DOHH2 (cell line): Measurements from ENCODE around the gene TGFBR3L.

Source experiments
- H3F3A ChIP-seq: fragments of 200-600 bp; sonication (generic), shearing (Covaris generic); 2 replicates; pipeline ENCODE4 v1.6.0; 2016; ENCODE audit warnings: antibody characterized with exemption, mild to moderate bottlenecking; ENCODE audit not compliant: control insufficient read depth, insufficient read depth
- H3K27ac ChIP-seq: fragments of 200-600 bp; sonication (generic); 2 replicates; pipeline ENCODE4 v1.5.1; 2014; ENCODE audit warnings: low read depth, mild to moderate bottlenecking, low read length, moderate library complexity
- H3K27me3 ChIP-seq: fragments of 200-600 bp; sonication (generic); 2 replicates; pipeline ENCODE4 v1.6.1; 2014; ENCODE audit warnings: mild to moderate bottlenecking, low read length, mixed read lengths; ENCODE audit not compliant: control insufficient read depth
- H3K36me3 ChIP-seq: fragments of 200-600 bp; sonication (generic); 2 replicates; pipeline ENCODE4 v1.6.1; 2014; ENCODE audit warnings: mild to moderate bottlenecking, low read length, moderate library complexity, mixed read lengths; ENCODE audit not compliant: control insufficient read depth
- H3K4me1 ChIP-seq: fragments of 200-600 bp; sonication (generic); 2 replicates; pipeline ENCODE4 v1.6.1; 2014; ENCODE audit warnings: mild to moderate bottlenecking, low read length, mixed read lengths; ENCODE audit not compliant: control insufficient read depth
- H3K4me2 ChIP-seq: fragments of 200-600 bp; sonication (generic); 2 replicates; pipeline ENCODE4 v1.6.0; 2014; ENCODE audit warnings: mild to moderate bottlenecking, low read length, moderate library complexity
- H3K4me3 ChIP-seq: fragments of 200-600 bp; sonication (generic); 2 replicates; pipeline ENCODE4 v1.5.1; 2014; ENCODE audit warnings: mild to moderate bottlenecking, low read length, mixed read lengths
- H3K79me2 ChIP-seq: fragments of 200-600 bp; sonication (generic); 2 replicates; pipeline ENCODE4 v1.6.1; 2014; ENCODE audit warnings: mild to moderate bottlenecking, low read length, mixed read lengths; ENCODE audit not compliant: control insufficient read depth
- H3K9me2 ChIP-seq: fragments of 200-600 bp; sonication (generic); replicated peaks from 2 replicates; pipeline ENCODE4 v1.6.1; 2014; ENCODE audit warnings: mild to moderate bottlenecking, low read length, mixed read lengths; ENCODE audit not compliant: control insufficient read depth
- H3K9me3 ChIP-seq: fragments of 200-600 bp; sonication (generic); 2 replicates; pipeline ENCODE4 v1.6.1; 2014; ENCODE audit warnings: antibody characterized with exemption, low read length, mixed read lengths; ENCODE audit not compliant: control insufficient read depth, insufficient read depth
- H4K20me1 ChIP-seq: fragments of 200-600 bp; sonication (generic); 2 replicates; pipeline ENCODE4 v1.6.0; 2014; ENCODE audit warnings: low read depth, mild to moderate bottlenecking, antibody characterized with exemption, low read length, moderate library complexity; ENCODE audit not compliant: control insufficient read depth, insufficient read depth
- CTCF ChIP-seq: fragments of 200-600 bp; sonication (generic); IDR thresholded peaks from one replicate; pipeline ENCODE4 v1.5.1; 2014; ENCODE audit warnings: antibody characterized with exemption, mild to moderate bottlenecking, low read depth, low read length; ENCODE audit not compliant: poor library complexity, severe bottlenecking
- EZH2phosphoT487 ChIP-seq: fragments of 200-600 bp; sonication (generic); IDR thresholded peaks from 2 replicates; pipeline ENCODE4 v1.6.1; 2017; ENCODE audit warnings: borderline replicate concordance, mild to moderate bottlenecking, antibody characterized with exemption, low read length, moderate library complexity, mixed read lengths

TGFBR3L gene

GRCh38 chr19:7934766-7935165 is 20.1 kb downstream of the TGFBR3L start:
- peaks cover 81% of the 10 kb centered on the region for H3K36me3 ChIP-seq
- H3K4me2 ChIP-seq: no peak overlapping the region
- no peaks in the 10 kb centered on the region for H4K20me1 ChIP-seq
- H3K9me2 ChIP-seq: no peaks in the 10 kb centered on the region
- TF ChIP-seq EZH2phosphoT487: no peak
- no peak for TF ChIP-seq CTCF
- H3F3A ChIP-seq: no peaks in the 10 kb centered on the region
- H3K27me3 ChIP-seq: no peaks in the 10 kb centered on the region
- H3K9me3 ChIP-seq: no peaks in the 10 kb centered on the region
- H3K4me1 ChIP-seq: no peaks in the 10 kb centered on the region
- no peak overlapping the region for H3K27ac ChIP-seq
- peaks cover 13% of the 10 kb centered on the region for H3K79me2 ChIP-seq
- no peak overlapping the region for H3K4me3 ChIP-seq

- Histone ChIP-seq H3K36me3 (peaks cover 57% of the 10 kb centered on the region), H4K20me1 (peaks cover 4% of the 10 kb centered on the region; the same call in 1 of the 2 replicates), H3K4me3 (no peak overlapping the region), H3K9me3 (no peaks in the 10 kb centered on the region), H3F3A (no peaks in the 10 kb centered on the region; the same call in 1 of the 2 replicates), H3K79me2 (peaks cover 65% of the 10 kb centered on the region), H3K27me3 (no peaks in the 10 kb centered on the region), H3K9me2 (no peaks in the 10 kb centered on the region), H3K27ac (no peak overlapping the region), H3K4me1 (peaks cover 22% of the 10 kb centered on the region), H3K4me2 (no peak overlapping the region)
- no peak for TF ChIP-seq CTCF
- no peak for TF ChIP-seq EZH2phosphoT487
Measured at GRCh38 chr19:7940841-7941240, 26.2 kb downstream of the TGFBR3L start.

GRCh38 chr19:7941895-7942596 is 27.4 kb downstream of the TGFBR3L start:
- Histone ChIP-seq H4K20me1 (peaks cover 4% of the 10 kb centered on the region; the same call in 1 of the 2 replicates), H3K4me2 (peak overlapping the region; percentile 76), H3K4me3 (peak overlapping the region; percentile 98), H3K9me2 (no peaks in the 10 kb centered on the region), H3K9me3 (no peaks in the 10 kb centered on the region), H3K4me1 (peaks cover 22% of the 10 kb centered on the region), H3K27ac (no peak overlapping the region), H3F3A (no peaks in the 10 kb centered on the region; the same call in 1 of the 2 replicates), H3K36me3 (peaks cover 47% of the 10 kb centered on the region), H3K27me3 (no peaks in the 10 kb centered on the region), H3K79me2 (peaks cover 65% of the 10 kb centered on the region)
- TF ChIP-seq CTCF (no peak), EZH2phosphoT487 (no peak)
